Endometrial microvascular endothelial cells (primary cell): ENCODE data around the gene IL36A. TPM values are rescaled to one million over a fixed set of nuclear protein-coding genes. Genes with fewer than 3 reads are reported as not detected.

Experiments
- in situ Hi-C: cut with HindIII; loops from 2 replicates; pipeline ENCODE4 v1.10.0; 2017; ENCODE audit warnings: low sequenced_read_pairs, low pct_unique_long_range_greater_than_20kb; ENCODE audit errors: inconsistent ontology term
- total RNA-seq: library from RNA; depleted of rRNA; stranded (reverse); fragments of >200 nt; gene quantifications from one replicate; pipeline ENCODE4 v1.2.3, GENCODE V29; 2015; ENCODE audit errors: inconsistent ontology term

IL36A gene
- total RNA-seq, 1 donor from 2014 or later = not detected

DNA sequence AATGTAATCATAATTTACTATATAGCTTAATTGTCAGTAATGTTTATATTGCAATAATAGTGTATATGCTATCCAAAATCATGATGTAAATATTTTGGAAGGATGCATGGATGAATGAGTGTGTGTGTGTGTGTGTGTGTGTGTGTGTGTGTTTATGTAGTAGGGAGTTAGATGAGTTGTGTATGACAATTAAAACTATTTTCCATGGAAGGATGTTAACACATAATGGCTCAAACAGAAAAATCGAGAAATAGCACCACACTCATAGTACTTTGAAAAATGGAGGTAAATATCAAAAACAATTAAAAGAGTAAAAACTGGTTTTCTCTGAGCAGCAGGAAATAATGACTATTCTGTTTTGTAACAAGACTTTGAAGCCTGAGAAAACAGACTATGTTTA lies 8.1 kb upstream of the IL36A start:
- in situ Hi-C loops = no loop called here

- in situ Hi-C loops = no loop called here
Measured at GRCh38 chr2:113000436-113000835, 4.8 kb upstream of the IL36A start.

DNA sequence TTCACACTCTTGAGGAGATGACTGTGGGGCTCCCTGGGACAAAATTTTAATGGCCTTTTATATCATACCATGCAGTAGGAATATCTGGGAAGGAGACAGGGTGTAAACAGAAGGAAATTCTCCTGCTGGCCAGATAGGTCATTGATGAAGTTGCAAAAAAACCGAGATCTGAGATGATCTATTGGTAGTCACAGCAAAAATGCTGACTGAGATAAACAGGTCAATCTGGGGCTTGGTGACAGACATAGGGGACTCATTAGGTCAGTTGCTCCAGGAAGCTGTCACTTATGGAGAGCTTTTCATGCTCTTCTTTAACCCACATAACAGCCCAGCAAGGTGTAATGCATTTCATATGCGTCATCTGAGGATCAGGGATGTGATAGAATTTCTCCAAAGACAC lies 2.6 kb upstream of the IL36A start:
- in situ Hi-C loops = no loop called here

GRCh38 chr2:113007250-113007649 lies 2.0 kb downstream of the IL36A start:
- in situ Hi-C loops = no loop called here

DNA sequence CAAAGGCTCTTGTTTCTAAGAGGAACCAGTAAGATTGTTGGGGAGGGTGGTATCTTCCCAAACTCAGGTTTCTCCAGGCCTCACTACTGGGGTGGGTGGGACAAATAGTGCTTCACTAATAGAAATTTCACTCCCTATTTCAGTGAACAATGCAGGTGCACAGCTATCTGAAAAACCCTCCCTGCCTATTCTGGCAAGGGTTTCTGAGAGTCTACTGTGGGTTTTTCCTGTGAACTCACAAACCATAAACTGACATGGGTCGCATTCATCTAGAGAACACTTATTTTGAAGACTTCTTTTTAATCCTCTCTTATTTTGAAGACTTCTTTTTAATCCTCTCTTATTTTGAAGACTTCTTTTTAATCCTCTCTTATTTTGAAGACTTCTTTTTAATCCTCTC lies 4.4 kb downstream of the IL36A start:
- in situ Hi-C loops = no loop called here

- in situ Hi-C loops = no loop called here
Measured at GRCh38 chr2:113010088-113010487, 4.8 kb downstream of the IL36A start.

- in situ Hi-C loops = no loop called here
Measured at GRCh38 chr2:113011108-113011507, 5.8 kb downstream of the IL36A start.

DNA sequence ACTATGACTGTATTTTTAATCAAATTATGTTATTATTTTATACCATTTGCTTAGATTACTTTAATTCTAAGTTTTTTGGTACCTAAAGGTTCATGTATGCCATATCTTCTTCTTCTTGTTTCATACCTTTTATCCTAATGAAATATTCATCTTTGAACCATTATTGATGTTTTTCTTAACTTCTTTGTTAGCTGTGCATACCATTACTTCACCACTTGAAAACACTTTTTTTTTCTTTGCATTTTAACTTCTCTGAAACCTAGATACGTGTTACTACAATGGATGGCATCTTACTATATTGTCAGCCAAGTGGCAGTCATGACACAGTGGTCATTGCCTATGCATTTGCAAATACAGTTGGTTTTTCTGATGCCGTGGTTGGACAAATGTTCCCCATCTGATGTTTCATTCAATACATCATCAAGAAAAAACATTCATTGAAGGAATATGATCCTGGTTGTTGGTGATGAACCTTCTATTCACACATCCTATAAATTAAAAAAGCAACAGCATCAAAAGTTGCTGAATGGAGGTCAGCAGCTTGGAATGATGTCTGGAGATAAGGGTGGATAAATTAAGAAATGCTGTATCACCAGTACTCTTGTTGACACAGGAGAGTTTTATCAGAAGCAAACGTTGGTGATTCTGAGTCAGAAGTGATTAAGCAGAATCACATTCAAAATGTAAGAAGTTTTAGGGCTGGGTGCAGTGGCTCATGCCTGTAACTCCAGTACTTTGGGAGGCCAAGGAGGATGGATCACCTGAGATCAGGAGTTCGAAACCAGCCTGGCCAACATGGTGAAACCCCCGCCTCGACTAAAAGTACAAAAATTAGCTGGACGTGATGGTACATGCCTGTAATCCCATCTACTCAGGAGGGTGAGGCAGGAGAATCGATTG lies 7.4 kb downstream of the IL36A start:
- in situ Hi-C loops = no loop called here

DNA sequence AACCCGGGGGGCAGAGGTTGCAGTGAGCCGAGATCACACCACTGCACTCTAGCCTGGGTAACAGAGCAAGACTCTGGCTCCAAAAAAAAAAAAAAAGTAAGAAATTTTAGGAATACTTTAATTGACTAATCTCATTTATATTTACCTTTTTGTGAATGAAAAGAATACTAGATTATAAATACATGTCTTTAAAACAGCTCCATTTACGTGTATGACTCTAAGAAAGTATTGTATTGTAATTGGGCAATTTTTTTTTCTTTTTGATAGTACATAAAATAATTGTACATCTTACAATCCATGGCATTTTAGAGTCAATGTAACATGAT lies 8.0 kb downstream of the IL36A start:
- in situ Hi-C loops = no loop called here

DNA sequence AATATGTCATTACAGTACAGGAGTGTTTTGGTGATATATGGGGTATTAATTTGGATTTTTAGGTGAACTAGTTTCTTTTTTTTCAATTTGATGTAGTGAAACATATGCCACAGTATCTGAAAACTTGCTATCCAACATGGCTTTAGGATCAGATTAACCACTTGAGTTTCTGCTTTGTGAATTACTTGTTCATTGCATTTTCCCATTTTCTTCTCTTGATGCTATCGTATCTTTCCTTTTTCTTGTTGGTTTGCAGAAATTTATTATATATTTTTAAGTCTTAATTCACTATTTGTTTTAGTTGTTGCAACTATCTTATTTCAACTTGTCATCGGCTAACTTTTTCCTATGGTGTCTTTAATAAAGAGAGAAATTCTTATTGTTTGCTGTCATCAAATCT lies 8.8 kb downstream of the IL36A start:
- in situ Hi-C loops = no loop called here

- in situ Hi-C loops = no loop called here
Measured at GRCh38 chr2:113015042-113015441, 9.8 kb downstream of the IL36A start.

GRCh38 chr2:113015655-113016054 lies 10.4 kb downstream of the IL36A start:
- in situ Hi-C loops = no loop called here

- in situ Hi-C loops = no loop called here
Measured at GRCh38 chr2:113018509-113018908, 13.2 kb downstream of the IL36A start.

- in situ Hi-C loops = no loop called here
Measured at GRCh38 chr2:113021312-113021711, 16.1 kb downstream of the IL36A start.

DNA sequence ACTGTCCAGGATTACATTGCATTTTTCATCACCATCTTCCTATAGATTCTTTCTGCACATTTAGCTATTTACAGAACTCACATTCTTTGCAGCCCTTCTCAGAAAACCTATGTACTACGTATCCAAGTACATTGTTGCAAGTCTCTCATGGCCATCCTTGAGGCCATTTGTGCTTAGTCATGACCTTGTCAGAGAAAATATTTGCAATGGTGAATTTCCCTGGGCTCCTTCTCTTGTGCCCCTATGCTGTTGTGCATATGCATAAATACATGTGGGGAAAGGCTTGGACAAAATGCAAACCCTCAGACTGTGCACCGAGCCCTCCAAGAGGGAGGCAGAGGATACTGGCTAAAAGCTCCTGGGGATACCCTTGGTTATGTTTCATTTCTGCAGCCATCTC lies 19.5 kb downstream of the IL36A start:
- in situ Hi-C loops = no loop called here

- in situ Hi-C loops = no loop called here
Measured at GRCh38 chr2:113025737-113026136, 20.5 kb downstream of the IL36A start.

DNA sequence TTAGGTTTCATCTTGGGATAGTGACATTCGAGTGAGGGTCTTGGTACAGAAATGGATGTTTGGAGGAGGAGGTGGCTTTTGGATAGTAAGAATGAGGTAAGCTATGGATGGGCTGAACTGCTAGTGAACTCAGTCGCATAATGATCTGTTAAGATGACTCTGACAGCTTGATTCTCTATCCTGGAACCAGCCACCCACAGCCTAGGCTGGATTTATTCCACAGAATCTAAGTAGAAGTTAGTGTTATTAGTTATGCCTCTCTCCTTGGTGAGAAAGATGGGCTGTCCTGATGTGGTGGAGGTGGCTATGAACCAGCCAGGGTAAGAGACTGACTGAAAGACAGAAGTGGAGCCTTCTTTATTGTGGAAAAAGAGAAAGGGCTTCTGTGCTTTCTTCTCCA lies 22.4 kb downstream of the IL36A start:
- in situ Hi-C loops = no loop called here

- in situ Hi-C loops = no loop called here
Measured at GRCh38 chr2:113028112-113028511, 22.9 kb downstream of the IL36A start.

GRCh38 chr2:113032737-113033136 lies 27.5 kb downstream of the IL36A start:
- in situ Hi-C loops = no loop called here

GRCh38 chr2:113034016-113034415 lies 28.8 kb downstream of the IL36A start:
- in situ Hi-C loops = no loop called here

DNA sequence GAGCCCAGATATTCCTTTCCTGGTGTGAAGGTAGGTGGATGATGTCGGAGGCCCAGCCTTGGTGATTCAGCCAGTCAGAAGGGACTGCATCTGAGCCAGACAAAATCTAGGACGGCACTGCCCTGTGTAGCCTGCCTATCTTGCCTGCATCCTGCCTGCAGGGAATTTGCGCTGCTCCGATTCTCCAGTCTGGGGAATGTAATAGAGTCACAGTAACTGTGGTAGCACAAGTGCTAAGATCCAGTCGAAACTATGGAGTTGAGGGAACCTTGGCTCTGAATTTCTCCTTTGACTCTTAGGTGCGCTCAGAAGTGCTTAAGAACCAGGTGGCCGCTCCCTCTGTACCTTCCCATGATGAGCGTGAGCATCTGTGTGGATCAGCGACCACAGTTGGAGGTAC lies 31.5 kb downstream of the IL36A start:
- in situ Hi-C loops = no loop called here
